GM21825 (cell line): ENCODE data around the gene PAX8.
A peak's percentile ranks its signal among the peaks of the same experiment; 100 is the strongest.

ENCODE experiments used
- ATAC-seq: cut with Tn5 transposase; IDR thresholded peaks from one replicate; pipeline ENCODE4 v1.9.1; 2021; ENCODE audit warnings: mild to moderate bottlenecking, moderate library complexity; ENCODE audit not compliant: unreplicated experiment

The PAX8 gene

DNA sequence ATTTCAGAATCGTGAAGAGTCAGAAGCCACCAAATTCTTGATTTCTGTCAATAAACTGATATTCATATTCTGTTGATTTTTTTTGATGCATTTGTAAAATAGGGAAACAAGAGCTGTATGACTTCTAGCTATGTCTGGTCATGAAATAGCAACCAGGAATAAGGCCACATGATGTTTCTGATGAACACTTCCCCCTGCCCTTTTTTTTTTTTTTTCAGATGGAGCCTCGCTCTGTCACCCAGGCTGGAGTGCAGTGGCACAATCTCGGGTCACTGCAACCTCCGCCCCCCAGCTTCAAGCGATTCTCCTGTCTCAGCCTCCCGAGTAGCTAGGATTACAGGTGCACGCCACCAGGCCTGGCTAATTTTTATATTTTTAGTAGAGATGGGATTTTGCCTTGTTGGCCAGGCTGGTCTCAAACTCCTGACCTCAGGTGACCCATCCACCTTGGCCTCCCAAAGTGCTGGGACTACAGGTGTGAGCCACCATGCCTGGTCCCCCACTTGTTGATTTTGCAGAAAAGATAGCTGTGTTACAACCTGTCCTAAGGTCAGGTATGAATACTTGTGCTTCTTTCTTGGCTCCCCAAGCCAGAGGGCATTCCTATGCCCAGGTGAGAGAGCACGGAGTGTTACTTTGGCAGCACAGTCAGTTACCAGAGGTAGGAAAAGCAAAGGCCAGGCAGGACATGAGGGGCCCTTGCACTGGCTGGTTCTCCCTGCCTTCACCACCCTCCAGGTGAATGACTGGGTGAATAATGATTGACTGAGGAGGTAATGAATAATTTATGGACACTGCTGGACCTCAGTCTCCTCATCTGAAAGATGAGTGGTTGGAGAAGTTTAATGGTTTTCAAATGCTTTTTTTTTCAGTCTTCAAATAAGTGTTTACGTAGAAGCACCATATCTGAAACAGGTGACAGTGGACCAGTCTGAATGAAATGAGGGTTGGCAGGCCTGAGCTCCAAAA, 39.6 kb downstream of the PAX8 start:
- ATAC-seq, result no peak

DNA sequence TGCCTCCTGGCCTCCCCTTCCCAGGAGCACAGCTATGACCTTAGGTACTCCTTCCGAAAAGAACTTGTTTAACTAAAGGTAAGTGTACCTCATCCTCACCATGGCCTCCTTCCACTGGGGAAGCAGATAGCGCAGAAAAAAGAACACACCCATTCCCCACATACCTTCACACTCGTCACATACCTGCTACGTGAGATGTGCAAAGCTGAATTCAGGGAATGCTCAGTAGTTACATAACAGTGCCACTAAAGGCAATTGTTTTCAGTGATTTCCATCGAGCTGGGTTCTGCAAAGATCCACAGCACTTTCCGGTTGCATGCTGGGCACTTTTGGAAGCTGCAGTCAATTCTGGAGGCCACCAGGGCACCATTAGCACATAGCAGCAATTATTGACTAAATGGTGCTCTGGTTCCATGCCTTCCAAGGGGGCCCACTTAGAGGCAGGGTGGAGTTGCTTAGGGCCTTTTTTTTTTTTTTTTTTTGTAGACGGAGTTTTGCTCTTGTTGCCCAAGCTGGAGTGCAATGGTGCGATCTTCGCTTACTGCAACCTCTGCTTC, 41.0 kb downstream of the PAX8 start:
- no peak for ATAC-seq

DNA sequence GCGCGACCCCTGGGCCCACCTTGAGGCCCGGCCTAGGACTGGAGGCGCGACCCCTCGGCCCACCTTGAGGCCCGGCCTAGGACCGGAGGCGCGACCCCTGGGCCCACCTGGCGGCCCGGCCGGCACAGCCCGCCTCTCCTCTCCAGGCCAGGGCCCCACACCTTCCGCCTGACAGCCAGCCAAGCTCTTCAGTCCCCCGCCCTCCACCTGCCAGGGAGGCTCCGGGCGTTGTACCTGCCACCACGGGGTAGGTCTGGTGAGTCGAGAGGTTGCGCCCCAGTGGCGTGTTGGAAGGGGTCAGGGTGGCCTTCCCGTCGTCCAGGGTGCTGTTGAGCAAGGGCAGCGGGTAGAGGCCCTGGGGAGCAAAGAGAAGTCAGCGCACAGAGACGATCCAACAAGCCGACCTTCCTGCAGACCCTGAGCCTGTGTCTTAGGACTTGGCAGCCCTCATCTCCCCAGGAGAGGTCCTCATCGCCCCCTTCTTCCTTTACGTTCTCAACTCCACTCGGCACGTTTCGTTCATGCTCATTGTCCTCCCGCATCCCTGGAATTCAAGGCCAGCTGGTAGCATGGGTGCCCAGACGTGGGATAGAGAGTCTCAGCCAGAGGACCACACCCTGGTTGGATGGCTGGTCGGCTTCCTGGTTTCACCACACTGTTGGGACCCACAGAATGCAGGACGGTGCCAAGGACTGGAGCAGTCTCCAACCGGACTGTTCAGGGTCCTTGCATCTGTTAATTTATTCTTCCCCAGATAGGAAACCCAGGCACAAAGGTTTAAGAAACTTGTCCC, 42.2 kb downstream of the PAX8 start:
- ATAC-seq, result no peak

DNA sequence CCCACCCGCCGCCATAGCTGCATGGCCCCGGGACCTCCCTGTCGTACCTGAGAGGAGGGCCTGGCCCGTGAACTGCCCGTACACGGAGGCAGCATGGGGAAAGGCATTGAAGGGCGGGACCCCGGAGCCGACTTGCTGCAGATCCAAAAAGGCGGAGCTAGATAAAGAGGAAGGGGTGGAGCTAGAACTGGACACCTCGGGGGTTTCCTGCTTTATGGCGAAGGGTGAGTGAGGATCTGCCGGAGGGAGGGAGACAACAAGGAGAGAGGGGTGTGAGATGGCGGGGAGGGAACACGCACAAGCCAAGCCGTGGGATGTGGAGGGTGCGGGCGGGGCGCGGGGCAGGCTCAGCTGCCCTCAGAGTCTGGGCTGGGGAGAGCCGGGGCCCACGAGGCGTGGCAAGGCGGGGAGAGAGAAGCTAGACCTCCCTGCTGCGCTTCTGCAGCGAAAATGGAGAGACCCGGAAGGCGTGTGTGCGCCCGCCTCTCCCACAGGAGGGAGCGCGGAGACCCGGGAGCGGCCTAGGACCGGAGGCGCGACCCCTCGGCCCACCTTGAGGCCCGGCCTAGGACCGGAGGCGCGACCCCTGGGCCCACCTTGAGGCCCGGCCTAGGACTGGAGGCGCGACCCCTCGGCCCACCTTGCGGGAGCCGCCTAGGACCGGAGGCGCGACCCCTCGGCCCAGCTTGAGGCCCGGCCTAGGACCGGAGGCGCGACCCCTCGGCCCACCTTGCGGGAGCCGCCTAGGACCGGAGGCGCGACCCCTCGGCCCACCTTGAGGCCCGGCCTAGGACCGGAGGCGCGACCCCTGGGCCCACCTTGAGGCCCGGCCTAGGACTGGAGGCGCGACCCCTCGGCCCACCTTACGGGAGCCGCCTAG, 43.1 kb downstream of the PAX8 start:
- peak; percentile 87 for ATAC-seq

DNA sequence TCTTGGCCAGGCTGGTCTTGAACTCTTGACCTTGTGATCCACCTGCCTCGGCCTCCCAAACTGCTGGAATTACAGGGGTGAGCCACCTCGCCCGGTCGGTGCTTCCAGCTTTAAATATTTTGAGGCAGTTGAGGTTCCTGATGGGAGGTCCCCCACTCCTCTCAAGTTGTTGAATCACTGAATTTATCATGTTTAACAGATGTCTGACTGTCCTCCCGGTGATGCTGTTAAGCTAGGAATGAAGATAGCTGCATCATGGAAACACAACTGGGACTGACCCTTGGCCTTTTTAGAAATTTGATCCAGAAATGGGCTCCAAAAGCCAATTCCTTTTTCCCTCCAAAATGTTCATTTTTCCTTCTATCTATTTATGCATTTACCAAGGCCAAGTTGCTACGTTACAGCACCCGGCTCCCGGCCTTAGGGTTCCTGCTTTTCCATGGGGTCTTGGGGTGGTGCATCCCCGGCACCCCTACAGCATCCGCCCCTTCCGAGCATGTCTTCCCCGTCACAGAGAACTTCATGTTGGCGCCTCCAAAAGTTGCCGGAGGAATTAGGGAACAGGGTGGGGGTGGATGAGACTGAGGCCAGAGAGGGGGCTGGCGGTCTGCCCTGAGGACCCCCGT, 43.9 kb downstream of the PAX8 start:
- peak; percentile 28 for ATAC-seq

- ATAC-seq, result no peak
These were observed 44.8 kb downstream of the PAX8 start for GRCh38 chr2:113233593-113234550.

GRCh38 chr2:113232740-113233139, 46.0 kb downstream of the PAX8 start:
- no peak for ATAC-seq

DNA sequence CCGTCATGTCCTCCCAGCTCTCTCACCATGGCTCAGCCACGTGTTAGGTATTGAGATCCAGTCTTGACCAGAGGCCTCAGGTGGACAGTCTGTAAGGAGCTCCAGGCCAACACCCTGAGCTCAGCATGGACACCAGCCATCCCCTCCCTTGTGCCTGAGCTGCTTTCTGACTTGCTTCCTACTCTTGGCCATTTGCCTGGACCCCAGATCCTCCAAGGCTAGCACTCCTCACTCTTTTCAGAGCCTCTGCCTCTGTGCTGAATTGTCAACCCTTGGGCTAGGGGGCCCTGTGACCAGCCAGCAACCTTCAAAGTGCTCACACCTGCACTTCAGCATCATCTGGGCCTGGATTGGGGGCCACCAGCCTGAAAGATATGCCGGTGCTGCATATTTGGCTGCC, 46.6 kb downstream of the PAX8 start:
- ATAC-seq, result no peak

GRCh38 chr2:113231064-113231463, 47.7 kb downstream of the PAX8 start:
- no peak for ATAC-seq

- ATAC-seq, result no peak
These were observed 48.2 kb downstream of the PAX8 start for GRCh38 chr2:113230531-113230930.

- no peak for ATAC-seq
These were observed 48.9 kb downstream of the PAX8 start for GRCh38 chr2:113229795-113230194.

DNA sequence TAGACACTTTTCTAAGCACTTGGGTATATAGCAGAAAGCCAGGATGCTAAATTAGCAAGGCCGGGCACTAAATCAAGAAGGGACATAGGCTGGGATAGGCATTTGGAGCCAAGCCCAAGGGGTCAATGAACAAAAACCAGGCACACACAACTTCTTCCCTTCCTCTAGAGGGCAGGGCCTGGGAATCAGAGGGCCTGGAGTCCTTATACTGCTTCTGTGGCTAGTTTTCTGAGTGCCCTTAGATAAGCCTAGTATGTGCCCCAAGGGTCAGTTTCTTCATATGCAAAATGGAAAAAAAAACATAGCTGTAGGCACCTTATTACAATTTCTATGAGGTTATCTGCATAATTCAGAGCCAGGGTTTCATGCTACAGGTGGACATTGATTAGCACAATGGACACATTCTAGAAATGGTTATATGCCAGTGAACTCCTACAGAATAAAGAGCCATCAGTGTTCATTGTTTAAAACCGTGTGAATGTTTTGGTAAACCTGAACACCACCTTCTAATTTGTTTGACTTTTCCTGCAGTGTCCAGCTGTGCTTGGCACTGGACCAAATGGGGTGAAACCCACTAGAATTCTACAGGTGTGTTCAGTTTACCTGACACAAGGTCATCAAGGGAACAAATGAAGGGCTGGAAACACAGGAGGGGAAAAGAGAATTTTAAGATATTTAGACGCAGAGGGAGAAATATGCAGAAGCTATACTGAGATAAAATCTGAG, 49.6 kb downstream of the PAX8 start:
- no peak for ATAC-seq

GRCh38 chr2:113228351-113228750, 50.4 kb downstream of the PAX8 start:
- ATAC-seq, result no peak

DNA sequence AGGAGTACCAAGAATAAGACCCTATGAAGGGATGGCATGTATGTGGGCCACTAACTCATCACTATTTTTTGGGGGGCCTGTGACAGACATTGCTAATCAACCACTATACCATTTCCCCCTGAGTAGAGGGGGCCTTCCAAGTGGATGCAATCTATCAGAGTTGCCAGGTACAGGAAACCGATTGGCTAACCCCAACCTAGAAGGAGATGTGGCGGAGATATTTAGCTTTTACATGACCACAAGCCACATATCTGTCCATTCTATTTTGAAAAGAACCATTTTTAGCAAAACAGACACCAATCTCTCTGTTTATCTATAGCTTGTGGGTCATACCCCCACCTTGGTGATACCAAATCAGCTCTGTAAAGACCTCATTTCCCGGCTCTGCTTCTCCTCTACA, 51.0 kb downstream of the PAX8 start:
- no peak for ATAC-seq

DNA sequence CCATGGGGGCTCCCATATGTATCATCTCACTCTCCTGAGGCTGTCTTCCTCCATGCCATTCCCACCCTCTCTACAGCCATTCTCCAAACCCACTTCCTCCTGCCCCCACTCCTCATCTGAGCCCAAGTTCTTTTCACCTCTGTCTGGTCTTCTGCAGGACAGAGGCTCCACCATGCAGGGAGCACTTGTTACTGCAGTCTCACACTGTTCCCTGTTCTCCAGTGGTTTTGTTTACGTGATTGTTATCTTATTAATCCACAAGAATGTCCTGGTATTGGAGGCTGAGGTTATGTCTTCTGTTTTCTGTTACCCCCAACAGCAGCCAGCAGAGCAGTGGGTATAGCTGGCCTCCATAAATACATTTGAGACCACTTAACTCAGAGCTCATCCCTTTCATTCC, 51.4 kb downstream of the PAX8 start:
- ATAC-seq, result no peak

DNA sequence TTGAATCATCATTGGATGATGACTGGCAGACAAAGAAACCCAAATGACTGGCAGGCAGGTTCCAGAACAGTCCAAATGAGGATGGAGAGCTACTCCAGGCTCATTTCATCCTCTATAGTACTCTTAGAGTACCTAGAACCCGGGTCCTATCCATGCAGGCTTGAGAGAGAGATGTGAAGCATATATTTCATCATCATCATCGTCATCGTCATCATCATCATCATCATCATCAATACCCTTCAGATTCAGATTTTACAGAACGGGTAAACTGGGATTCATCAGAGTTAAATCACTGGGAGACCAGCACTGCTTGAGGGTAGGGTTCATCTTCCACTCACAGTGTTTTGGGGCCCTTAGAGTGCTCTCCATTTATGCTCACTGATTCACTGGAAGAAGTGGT, 52.3 kb downstream of the PAX8 start:
- no peak for ATAC-seq

DNA sequence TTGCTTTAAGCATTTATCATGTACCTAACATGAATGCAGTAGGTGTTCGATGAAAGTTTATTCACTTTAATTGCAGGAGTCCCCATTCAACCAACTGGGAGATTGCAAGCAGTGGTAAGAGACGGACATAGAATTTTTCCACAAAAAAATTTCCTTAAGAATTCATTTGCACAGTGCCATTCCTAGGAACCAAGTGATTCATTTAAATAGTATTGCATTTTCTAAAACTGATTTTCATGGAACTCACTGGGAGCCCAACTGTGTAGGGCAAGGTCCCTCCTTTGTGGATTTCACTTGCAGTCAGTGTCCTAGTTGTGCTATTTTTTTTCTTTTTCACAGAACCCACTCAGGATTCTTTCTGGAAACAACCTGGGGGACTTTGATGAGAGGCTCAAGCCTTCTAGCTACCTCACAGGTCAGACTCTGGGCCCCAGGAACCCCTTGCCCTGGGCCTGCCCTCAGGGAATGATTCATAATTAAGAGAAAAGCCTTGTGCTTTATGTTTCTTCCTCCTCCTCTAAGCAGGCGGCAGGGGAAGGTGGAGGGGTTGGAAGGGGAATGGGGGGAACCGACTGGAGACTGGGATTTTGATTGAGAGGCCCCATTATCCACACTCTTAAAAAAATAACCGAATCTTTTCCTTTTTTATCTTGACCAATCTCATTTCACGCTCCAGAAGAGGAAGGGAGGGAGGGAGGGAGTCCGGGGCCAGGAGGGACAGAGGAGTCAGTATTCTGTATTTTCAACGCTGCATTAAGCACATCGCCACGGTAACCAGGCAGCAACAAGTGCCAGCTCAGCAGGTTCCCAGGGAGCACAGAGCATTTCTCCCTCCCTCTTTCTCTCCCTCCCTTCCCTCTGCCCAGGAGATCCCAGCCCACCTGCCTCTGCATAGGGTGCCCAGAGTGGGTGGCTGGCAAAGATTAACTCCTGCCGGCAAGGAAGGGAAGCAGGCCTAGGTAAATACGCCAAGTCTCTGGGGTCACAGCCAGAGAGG, 53.2 kb downstream of the PAX8 start:
- no peak for ATAC-seq
